HG02623 (cell line): ENCODE results near the gene YBX1.

Source experiments
- ATAC-seq: cut with Tn5 transposase; IDR thresholded peaks from one replicate; pipeline ENCODE4 v1.9.1; 2021; ENCODE audit warnings: moderate library complexity; ENCODE audit not compliant: unreplicated experiment

Gene YBX1

DNA sequence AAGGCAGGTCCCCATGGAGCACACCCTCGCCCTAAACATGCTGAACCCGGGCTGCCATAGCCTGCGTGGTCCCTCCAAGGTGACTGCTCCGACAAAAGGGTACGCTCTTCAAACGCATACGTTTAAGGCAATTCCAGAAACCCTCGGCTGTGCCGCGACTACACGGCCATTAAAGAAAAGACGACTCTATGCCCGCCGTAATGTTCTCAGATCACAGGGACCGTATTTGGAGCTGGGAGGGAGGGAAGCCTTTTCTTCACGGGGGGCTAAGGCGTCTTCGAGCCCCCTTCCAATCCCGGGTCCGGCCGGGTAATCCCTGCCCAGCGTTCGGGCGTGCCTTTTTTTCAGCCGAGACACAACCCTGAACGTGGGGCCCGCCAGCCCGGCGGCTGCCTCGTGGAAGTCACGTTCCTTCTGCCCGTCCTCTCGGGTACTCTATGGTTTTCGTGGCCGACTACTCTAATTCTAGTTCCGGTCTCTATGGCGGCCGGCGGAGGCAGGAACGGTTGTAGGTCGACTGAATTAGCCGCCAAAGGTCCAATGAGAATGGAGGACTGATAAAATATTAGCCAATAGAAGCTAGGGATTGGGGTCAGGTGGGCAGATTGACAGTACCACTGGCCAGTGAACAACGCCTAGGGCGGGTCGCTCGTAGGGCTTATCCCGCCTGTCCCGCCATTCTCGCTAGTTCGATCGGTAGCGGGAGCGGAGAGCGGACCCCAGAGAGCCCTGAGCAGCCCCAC, at the start of gene YBX1:
Gene YBX1, plus strand, starts transcription at position 678 of the 743 bp plus-strand sequence. CDS start 148 bp downstream, outside the sequence.
- peak; percentile 85 for ATAC-seq

- no peak for ATAC-seq
These were observed 43.1 kb upstream of the YBX1 start for GRCh38 chr1:42639116-42639515.

- ATAC-seq = no peak
These were observed 36.2 kb upstream of the YBX1 start for GRCh38 chr1:42646056-42646455.

DNA sequence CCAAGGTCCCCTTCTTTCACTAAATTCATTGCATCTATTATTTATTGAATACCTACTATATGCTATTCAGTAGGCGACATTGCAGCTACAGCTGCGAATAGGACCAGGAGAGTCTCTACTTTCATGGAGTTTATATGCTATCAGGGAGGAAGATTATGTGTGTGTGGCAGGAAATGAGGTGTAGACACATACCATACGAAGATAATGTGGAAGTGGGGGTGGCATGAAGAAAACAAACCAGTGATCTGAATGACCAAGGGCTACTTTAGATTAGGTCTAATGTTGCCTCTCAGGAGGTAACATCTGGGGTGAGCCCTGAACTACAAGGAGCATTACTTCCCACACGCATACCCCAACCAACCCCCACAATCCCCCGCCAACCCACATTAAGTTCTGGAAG, 25.0 kb upstream of the YBX1 start:
- ATAC-seq = no peak

- ATAC-seq = peak; percentile 93
These were observed 24.0 kb upstream of the YBX1 start, which contains the start of gene PPIH for GRCh38 chr1:42657981-42658876. PPIH (plus strand) TSS chr1:42658423; CDS start chr1:42658447, 24 bp downstream.

- no peak for ATAC-seq
These were observed 23.3 kb upstream of the YBX1 start for GRCh38 chr1:42658877-42659337.

- ATAC-seq = no peak
These were observed 21.2 kb upstream of the YBX1 start for GRCh38 chr1:42660907-42661500.

DNA sequence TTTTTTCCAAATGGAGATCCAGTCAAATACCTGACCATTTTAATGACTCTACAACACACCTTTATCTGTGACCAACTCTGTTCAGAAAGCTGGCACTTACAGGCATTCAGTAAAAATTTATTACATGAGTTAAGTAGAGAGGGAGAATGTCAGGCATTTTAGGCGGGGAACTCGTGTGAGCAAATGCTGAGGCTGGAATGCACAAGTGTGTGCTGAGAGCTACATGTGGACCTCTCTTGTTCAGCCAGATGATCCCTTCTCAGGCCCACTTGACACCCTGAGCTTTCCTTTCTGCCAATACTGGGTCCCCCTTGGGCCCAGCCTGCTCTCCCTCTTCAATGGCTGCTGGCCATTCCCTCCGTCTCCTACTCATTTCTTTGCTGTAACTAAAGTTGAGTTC, 12.3 kb upstream of the YBX1 start:
- ATAC-seq = no peak

DNA sequence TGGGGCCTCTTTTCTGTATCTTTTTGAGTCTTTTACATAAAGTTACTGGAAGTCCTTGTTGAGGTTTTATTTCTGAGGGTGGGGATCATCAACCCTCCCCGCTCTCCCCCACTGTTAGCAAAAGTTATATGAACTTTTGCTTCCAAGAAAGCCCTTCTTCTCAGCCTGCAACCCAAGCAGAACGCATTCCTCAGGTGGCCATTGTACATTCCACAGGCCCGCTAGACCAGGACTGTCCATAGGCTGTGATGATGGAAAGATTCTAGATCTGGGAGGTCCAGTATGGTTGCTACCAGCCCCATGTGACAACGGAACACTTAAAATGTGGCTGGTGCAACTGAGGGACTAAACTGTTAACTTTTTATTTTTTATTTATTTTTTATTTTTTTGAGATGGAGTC, 11.8 kb upstream of the YBX1 start:
- ATAC-seq = no peak

DNA sequence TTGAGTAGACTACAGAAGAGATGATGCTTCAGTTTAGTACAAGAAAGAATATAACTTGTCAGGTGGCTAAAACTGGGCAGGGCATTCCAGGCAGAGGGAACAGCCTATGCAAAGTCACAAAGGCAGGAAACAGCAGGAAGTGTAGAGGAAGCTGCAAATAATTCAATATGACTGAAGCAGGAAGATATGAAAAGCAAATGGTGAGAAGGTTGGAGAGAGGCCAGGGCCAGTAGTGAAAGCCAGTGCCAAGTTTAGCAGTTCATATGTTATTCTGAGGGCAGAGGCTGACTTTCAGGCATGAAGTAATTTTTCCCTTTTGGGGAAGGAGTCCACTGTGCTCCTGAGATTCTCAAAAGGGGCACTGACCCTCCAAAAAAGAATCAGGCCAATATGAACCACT, 8.0 kb upstream of the YBX1 start:
- no peak for ATAC-seq

- ATAC-seq = no peak
These were observed 7.5 kb upstream of the YBX1 start for GRCh38 chr1:42674682-42675081.

- no peak for ATAC-seq
These were observed 6.8 kb upstream of the YBX1 start for GRCh38 chr1:42675467-42675866.

DNA sequence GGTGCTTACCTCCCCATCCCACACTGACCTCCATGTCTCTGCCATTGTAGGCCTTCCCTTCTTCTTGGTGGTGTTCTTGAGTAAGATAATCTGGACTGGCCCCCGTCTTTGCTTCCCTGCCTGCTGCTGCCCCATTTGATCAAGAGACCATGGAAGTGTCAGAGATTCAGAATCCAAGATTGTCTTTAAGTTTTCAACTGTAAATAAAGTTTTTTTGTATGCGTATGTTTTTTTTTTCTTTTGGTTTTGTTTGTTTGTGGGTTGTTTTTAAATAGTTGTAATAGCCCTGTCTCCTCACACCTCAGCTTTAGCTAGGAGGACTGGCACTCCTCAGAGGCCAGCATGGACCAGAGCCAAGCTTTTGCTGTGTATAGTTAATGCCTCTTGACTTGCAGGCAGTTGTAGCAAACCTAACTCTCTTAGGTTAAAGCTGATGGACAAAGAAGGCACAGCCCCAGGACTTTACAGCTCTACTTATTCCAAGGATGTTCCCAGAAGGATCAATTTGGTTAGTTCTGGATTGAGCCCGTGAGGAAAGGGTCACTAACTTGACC, 5.6 kb upstream of the YBX1 start:
- no peak for ATAC-seq

DNA sequence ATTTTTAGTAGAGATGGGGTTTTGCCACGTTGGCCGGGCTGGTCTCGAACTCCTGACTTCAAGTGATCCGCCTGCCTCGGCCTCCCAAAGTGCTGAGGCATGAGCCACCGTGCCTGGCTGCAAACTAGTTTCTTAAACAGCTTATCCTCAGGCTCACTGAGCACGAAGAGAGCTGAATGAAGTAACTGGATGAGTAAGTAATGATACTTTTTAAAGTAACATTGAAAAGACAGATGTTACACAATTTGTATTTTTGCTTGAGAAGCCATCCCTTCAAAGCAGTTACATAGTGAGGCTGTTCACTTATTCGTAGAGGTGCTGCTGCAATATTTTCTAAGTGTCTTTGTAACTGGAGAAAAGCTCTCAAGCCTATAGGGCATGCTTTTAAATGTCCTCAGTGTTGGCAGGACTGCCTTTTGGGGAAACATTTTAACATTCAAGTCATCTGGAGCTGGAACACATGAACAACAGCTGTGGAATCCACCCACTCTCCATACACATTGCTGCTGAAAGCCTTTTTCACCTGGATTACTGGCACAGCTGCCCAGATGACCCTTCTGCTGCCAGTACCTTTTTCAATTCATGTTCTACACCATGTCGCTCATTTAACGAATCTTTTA, 2.7 kb upstream of the YBX1 start:
- ATAC-seq = no peak

DNA sequence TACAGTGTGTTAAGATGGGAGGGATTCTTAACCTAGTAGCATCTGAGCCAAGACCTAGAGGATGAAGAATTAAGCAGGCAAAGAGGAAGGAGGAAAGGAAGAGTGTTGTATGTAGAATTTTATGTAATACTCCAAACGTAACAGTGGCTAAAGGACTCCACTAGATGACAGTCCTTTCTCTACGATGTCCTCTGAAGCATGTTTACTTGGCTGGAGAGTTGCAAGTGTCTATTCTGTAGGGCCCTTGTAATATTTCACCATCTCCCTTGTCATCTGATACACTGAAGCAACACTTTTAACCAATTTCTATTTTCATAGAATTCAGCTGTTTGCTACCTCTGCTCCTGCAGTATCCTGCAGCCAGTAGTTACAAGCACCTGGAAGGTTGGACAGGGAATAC, 2.2 kb upstream of the YBX1 start:
- ATAC-seq = no peak

- ATAC-seq = no peak
These were observed 1.1 kb upstream of the YBX1 start for GRCh38 chr1:42680921-42681683.

DNA sequence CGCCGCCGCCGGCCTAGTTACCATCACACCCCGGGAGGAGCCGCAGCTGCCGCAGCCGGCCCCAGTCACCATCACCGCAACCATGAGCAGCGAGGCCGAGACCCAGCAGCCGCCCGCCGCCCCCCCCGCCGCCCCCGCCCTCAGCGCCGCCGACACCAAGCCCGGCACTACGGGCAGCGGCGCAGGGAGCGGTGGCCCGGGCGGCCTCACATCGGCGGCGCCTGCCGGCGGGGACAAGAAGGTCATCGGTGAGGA, 193 bp downstream of the YBX1 start:
- ATAC-seq = peak; percentile 8

- ATAC-seq = peak; percentile 41
These were observed 717 bp downstream of the YBX1 start for GRCh38 chr1:42682739-42683531.

- no peak for ATAC-seq
These were observed 1.9 kb downstream of the YBX1 start for GRCh38 chr1:42684139-42684538.

DNA sequence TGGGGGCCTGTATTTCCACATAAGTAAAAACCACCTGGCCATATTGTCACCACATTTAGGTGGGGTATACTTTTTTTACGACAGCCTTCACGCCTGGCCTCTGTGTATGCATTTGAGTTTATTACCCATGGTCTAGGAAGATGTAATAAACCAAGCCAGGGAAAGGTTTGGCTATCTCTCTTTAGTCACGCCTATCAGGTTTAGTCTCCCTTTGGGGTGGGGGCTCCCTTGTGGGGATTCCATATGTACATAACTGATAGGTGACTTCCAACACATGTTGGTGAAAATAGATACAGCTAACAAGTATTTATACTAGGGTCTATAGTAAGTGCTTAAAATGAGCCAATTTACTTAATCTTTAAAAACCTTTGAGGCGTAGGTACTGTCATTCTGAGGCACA, 4.2 kb downstream of the YBX1 start:
- ATAC-seq = no peak
